22Rv1 (cell line): ENCODE measurements around the gene CTU2.

Experiments used
- H3K27ac ChIP-seq: fragments of 450-650 bp; 2 replicates; pipeline ENCODE4 v1.5.1; 2017
- CTCF ChIP-seq: fragments of 450-650 bp; IDR thresholded peaks from 2 replicates; pipeline ENCODE4 v1.5.1; 2017; ENCODE audit warnings: mild to moderate bottlenecking
- ZFX ChIP-seq: fragments of 450-650 bp; IDR thresholded peaks from 2 replicates; pipeline ENCODE4 v1.6.1; 2017; ENCODE audit warnings: antibody characterized with exemption, borderline replicate concordance

CTU2 gene

GRCh38 chr16:88698646-88699045 is 7.7 kb upstream of the CTU2 start:
- H3K27ac ChIP-seq: no peak overlapping the region
- no peak for TF ChIP-seq CTCF
- TF ChIP-seq ZFX: no peak

- no peak overlapping the region for H3K27ac ChIP-seq
- TF ChIP-seq CTCF (no peak), ZFX (no peak)
Measured at GRCh38 chr16:88699180-88699579, 7.1 kb upstream of the CTU2 start.

GRCh38 chr16:88700322-88700635 is 6.0 kb upstream of the CTU2 start:
- H3K27ac ChIP-seq: no peak overlapping the region
- no peak for TF ChIP-seq CTCF
- TF ChIP-seq ZFX: no peak

- no peak overlapping the region for H3K27ac ChIP-seq
- TF ChIP-seq CTCF (no peak), ZFX (no peak)
Measured at GRCh38 chr16:88700636-88701482, 5.4 kb upstream of the CTU2 start.

- H3K27ac ChIP-seq: no peak overlapping the region
- TF ChIP-seq ZFX (no peak), CTCF (no peak)
Measured at GRCh38 chr16:88701581-88702370, 4.5 kb upstream of the CTU2 start.

GRCh38 chr16:88702371-88703210 is 3.7 kb upstream of the CTU2 start:
- no peak overlapping the region for H3K27ac ChIP-seq
- TF ChIP-seq ZFX (no peak), CTCF (no peak)
